ENCODE measurements around the gene RBMS3. TPM values are rescaled to one million over a fixed set of nuclear protein-coding genes. Genes with fewer than 3 reads are reported as not detected.
A peak's percentile ranks its signal among the peaks of the same experiment; 100 is the strongest.

The RBMS3 gene
- total RNA-seq, 1 experiment from 2014 or later, result 5.9 TPM

DNA sequence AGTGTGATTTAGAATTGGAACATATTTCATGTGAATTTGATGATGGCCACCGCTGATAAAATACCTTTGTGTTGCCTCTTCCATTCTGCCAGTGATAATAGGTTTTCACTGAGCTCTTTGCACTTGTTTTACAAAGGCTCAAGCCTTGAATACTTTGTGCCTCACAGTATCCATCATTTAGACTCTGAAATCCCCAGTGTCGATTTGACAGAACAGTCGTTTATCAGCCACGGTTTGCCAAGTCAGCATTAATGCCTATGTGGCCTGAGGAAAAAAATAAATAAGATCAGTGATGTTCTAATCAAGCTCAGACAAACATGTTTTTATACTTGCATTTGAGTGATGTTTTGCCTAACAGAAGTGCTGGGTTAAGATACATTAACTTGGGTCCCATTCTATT lies 399.1 kb downstream of the RBMS3 start:
- in situ Hi-C loops (cut with HindIII; ENCODE audit: low pct_unique_long_range_greater_than_20kb, low sequenced_read_pairs), result no loop called here
- no peak for DNase-seq (ENCODE audit: low read depth, low spot score)

DNA sequence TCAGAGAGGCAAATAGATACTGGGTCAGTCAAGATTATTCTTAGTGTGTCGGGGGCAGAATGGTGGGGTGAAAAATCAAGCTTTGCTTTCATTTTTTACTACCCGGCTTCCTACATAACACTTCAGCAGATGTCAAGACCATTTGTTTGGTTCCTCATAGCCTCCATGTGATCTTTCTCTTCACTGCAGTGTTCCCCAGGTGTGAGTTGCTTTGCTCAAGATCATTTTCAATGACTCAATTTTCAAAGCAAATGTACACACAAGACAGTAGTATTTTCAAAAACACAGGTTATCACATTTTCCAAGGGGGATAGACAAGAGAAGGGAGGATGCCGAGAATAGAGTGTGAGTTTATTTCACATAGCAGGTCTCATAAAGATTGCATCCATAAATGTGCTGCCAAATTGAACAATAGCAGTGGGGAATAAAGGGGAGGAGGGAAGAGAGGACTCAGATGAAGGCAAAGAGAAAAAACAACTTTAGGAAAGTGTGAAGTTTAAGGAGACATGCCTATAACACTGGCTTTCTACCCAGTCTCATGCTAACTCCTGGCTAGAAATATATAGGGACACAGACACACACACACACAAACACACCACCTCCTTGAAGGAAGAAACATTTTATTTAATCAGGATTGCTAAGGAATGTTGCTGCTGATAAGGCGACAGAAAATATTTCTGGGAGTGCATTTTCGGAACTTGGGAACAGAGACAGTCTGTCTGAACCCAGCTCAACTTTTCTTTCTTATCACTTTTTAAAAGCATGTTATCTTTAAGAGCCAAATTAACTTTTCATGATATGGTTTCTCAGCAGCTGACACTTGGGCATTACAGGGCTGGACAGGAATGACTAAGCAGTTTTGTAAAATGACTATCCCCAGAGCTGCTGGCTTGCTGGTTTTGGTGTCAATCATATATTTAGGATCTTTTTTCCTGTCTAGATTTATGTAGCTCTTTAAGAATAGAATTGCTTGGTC lies 402.4 kb downstream of the RBMS3 start:
- in situ Hi-C loops (cut with HindIII; ENCODE audit: low pct_unique_long_range_greater_than_20kb, low sequenced_read_pairs), result no loop called here
- DNase-seq (ENCODE audit: low read depth, low spot score), result peak; percentile 30

DNA sequence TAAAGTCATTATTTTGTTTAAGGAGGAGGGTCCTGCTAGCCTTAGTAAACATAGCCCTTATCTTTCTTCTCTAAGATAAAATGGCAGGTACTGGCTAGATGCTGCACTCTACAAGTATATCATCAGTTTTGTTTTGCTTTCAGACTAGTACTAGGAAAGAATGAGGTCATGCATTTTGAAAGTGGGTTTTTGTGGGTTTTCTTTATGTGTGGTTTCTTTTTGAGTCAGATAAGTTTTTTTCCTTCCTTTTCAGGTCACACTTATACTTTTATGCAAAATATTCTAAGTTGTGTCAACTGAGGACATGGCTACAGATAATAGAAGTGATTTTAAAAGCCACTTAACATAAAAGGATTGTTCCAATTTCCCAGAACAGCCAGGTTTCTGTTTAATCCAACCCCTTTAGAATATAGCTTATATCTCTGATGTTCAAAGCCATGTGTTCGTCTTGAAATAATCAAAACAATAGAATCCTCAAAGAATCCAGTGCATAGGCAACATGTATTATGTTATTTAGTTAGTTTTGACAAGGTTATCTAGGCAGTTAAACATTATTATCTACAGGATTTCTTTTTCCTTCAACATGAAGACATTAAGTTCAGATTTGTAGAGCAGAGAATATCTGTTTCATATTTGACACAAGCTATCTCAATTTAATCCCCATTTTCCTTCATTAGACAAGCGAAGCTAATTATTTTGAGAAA lies 406.2 kb downstream of the RBMS3 start:
- DNase-seq (ENCODE audit: low read depth, low spot score), result no peak
- in situ Hi-C loops (cut with HindIII; ENCODE audit: low pct_unique_long_range_greater_than_20kb, low sequenced_read_pairs), result no loop called here

DNA sequence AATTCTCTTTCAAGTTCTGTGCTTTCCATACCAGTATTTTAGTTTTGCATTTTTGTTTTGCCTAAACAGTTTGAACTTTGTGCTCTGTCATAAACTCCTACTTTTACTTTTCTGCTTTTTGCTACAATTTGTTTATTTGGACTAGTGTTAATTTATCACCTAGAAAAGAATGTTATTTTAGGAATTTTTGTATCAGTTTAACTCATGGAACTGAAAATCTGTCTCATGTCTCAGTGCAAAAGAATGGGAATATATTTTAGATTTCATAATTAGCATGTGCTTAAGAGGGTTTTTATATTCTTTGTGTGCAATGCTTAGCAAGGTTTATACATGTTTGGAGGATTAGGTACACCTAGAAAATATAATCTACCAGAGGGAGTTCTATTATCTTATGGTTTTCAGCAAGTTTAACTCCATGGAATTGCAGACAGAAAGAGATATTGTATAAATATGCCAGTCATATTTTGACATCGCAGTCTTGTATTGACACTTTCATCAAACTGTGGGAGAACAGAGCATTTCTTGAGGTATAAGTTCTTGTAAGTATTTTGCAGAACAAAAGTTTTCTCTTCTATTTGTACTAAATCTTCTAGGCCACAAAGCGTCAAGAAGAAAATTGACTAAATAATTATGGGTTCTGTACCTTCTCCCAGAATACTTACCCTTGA lies 409.9 kb downstream of the RBMS3 start:
- in situ Hi-C loops (cut with HindIII; ENCODE audit: low pct_unique_long_range_greater_than_20kb, low sequenced_read_pairs), result no loop called here
- no peak for DNase-seq (ENCODE audit: low read depth, low spot score)

DNA sequence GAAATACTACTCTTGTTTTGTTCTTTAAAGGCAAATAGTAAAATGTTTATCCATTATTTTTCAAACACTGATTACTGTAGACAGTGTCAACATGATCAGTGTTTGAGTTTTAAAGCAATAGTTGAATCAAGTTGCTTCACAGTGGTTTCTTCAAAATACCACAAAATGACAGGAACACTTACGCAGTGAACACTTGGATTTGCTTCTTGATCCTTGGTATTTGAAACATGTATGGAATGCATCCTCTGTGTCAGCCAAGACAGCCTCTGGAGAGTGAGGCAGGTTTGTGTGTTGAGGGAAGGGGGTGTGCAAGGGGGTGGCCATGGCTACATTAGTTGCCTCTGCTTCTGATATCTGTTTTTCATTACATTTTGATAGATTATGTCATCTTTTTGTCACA lies 413.0 kb downstream of the RBMS3 start:
- in situ Hi-C loops (cut with HindIII; ENCODE audit: low pct_unique_long_range_greater_than_20kb, low sequenced_read_pairs), result no loop called here
- peak; percentile 46 for DNase-seq (ENCODE audit: low read depth, low spot score)

DNA sequence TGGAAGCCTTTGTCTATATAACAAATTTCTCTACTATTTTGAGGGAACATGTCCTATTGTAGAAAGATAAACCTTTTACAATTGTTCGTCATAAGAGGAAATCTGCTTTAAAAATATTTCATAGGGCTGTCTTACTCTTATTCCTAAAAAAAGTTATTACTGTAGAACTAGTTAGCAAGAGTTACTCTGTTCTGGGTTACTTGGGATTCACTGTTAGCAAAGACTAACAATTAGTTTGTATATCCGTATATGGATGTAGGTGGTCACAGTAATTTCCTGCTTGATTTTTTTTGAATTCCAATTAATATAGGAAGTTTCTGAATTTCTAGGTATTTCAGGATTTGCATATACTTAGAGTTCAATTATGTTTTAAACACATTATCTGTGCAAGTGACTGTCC lies 413.5 kb downstream of the RBMS3 start:
- DNase-seq (ENCODE audit: low read depth, low spot score), result no peak
- in situ Hi-C loops (cut with HindIII; ENCODE audit: low pct_unique_long_range_greater_than_20kb, low sequenced_read_pairs), result no loop called here

DNA sequence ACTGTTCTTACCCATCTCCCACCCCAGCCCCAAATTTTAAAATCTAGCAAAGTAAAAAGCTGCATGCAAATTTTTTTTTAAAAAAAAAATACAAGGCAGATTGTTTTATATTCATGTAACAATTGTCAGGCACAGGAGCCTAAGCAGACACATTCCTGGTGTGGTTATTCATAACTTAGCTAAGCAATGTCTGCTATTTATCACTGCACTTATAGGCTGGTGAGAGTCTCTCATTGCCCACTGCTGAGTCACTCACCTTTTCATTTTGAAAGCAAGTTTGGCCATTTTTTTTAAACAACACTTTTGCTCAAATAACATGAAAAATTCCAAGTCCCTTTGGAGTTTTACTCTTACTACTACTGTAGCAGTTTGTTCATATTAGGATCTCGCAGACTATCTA lies 413.9 kb downstream of the RBMS3 start:
- in situ Hi-C loops (cut with HindIII; ENCODE audit: low pct_unique_long_range_greater_than_20kb, low sequenced_read_pairs), result no loop called here

DNA sequence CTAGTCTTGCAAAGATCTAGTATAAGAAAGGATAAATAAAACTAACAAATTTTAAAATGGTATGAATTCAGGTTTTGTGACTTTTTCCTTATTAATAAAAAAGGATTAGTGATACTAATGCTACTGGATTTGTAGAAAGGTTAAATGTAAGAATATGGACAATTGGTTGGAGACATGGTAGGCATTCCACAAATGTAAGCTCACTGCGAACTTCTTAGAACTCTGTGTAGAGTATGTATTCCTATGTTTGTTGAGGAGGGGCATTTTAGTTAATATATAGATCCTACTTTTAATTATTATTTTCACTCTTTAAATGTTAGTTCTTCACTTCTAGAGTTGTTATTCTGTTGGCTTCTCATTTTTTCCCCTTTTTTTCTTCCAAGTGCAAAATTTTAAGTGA lies 414.3 kb downstream of the RBMS3 start:
- no peak for DNase-seq (ENCODE audit: low read depth, low spot score)
- in situ Hi-C loops (cut with HindIII; ENCODE audit: low pct_unique_long_range_greater_than_20kb, low sequenced_read_pairs), result no loop called here

More for the DNA sequence above, 413.9 kb downstream of the RBMS3 start:
- peak; percentile 27 for DNase-seq (ENCODE audit: low read depth, low spot score)

DNA sequence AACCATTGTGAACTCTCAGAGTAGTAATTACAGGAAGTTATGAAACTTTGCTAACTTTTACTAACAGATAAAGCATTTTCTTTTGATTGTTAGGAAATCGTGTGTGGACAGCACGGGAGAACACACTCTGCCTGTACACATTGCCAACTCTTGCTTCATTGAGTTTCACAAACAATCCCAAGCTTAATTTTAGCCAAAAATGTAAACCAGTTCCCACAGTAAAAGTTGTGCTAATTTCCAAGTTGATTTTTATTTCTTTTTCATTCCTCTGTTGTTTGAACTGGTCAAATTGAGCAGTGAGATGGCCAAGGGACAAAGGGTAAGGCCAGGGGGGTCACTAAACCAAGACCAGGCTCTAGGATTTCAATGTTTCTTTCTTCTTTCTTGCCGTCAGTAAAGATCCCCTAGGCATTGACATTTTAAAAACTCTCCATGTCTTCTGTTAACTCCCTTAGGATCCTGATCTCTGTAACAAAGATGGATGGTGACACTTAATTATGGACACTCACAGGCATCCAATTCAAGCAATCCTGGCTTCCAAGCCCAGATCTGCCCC lies 414.9 kb downstream of the RBMS3 start:
- in situ Hi-C loops (cut with HindIII; ENCODE audit: low pct_unique_long_range_greater_than_20kb, low sequenced_read_pairs), result no loop called here
- no peak for DNase-seq (ENCODE audit: low read depth, low spot score)

DNA sequence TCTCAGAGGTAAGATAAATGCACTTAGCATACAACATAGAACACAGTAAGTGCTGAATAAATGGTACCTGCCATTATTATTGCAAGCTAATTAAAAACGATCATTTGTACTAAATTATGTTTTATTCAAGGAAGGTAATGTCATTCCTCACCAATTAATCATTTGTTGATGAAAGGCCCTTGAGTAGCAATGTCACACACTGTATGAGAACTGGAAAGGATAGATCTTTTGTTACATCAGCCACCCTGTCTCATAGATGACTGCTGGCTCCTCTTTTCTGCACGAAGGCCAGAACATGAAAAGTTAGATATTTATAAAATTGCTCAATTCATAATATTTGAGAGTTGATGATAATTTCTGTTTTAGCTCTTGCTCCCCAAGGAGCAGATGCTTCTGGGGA lies 415.4 kb downstream of the RBMS3 start:
- in situ Hi-C loops (cut with HindIII; ENCODE audit: low pct_unique_long_range_greater_than_20kb, low sequenced_read_pairs), result no loop called here
- DNase-seq (ENCODE audit: low read depth, low spot score), result no peak

DNA sequence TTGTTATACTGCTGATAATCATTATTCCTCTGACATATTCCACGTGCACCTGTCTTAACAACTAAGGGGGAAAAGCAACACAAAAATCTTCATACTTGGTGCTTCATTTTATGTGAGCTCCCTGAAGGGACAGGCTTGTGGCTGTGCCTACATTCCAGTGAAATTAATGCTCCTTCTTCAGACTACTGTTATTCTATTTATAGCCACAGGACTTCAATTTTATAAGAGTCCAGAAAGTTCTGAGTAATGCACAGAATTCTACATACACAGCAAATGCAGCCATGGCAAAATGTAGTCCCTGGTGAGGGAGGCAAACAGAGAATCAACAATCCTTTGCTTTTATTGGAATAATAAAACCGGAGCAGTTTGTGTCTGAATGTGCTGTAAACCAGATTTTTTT lies 417.1 kb downstream of the RBMS3 start:
- in situ Hi-C loops (cut with HindIII; ENCODE audit: low pct_unique_long_range_greater_than_20kb, low sequenced_read_pairs), result no loop called here
- DNase-seq (ENCODE audit: low read depth, low spot score), result no peak

DNA sequence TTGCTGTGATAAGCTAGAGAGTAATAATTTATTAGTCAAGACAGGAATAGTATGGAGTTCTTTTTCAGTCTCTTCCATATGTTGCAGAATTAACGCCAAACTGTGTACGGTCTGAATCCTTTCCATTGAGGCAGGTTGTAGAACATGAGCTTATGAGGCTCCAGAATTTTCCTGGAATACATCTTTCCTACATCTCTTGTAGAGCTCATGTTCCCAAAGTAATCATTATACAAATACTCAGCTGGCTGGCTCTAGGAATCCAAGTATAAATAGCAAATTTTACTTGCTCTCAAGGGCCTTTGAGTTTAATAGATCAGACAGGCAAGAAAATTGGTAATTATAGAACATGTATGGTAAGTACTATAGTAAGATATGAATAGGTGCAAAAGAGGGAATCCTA lies 419.4 kb downstream of the RBMS3 start:
- in situ Hi-C loops (cut with HindIII; ENCODE audit: low pct_unique_long_range_greater_than_20kb, low sequenced_read_pairs), result no loop called here
- no peak for DNase-seq (ENCODE audit: low read depth, low spot score)

DNA sequence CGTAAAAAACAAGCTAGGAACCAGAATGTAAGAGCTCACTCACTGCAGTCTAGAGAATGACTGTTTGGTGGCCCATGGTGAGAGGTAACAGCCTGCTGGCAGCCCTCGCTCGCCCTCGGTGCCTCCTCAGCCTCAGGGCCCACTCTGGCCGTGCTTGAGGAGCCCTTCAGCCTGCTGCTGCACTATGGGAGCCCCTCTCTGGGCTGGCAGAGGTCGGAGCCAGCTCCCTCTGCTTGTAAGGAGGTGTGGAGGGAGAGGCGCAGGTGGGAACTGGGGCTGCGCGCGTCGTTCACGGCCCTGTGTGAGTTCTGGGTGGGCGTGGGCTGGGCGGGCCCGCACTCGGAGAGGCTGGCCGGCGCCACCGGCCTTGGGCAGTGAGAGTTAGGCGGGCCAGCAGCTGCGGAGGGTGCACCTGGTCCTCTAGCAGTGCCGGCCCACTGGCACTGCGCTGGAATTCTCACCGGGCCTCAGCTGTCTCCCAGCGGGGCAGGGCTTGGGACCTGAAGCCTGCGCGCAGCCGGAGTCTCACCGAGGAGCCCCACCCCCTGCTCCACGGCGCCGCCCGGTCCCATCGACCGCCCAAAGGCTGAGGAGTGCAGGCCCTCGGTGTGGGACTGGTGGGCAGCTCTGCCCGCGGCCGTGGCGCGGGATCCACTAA lies 420.6 kb downstream of the RBMS3 start:
- in situ Hi-C loops (cut with HindIII; ENCODE audit: low pct_unique_long_range_greater_than_20kb, low sequenced_read_pairs), result no loop called here
- no peak for DNase-seq (ENCODE audit: low read depth, low spot score)

DNA sequence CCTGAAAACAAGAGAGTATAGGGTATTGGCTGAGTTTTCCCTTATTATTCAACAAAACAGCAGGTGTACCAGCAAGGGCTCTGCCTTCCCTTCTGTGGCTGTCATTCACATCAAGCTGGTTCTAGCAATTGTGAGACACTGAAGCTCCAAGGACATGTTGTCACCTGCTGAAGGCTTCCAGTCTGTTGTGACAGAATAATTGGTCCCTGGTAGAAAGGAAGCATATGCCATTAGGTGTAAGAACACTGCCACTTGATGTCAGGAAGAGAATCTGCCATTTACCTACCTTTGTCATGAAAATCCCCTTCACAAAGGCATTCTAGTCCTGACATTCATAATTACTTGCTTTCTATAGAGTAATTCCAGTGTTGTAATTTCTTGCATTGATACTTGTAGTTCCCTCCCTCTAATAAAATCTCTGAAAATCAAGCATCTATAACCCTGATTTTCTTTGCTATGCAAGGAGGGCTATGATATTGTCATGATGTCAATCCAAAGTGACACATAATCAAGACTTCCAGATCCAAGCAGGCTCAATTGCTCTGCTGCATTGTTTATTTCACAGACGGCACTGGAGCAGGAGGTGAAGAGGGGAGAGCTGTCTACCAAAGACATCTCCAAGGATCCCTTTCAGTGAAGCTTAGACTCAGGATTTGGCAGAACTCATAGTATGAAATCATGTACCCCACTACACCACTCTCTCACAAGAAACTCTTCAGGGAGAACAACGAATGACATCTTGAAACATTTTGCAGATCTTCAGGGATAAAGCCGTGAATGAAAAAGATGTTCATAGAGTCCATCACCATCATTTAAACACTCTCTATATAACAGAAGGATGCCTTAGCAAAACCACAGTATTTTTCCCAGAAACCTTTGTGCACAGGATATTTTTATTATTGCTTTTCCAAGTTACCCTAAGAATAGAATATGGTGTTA lies 425.3 kb downstream of the RBMS3 start:
- DNase-seq (ENCODE audit: low read depth, low spot score), result no peak
- in situ Hi-C loops (cut with HindIII; ENCODE audit: low pct_unique_long_range_greater_than_20kb, low sequenced_read_pairs), result no loop called here

DNA sequence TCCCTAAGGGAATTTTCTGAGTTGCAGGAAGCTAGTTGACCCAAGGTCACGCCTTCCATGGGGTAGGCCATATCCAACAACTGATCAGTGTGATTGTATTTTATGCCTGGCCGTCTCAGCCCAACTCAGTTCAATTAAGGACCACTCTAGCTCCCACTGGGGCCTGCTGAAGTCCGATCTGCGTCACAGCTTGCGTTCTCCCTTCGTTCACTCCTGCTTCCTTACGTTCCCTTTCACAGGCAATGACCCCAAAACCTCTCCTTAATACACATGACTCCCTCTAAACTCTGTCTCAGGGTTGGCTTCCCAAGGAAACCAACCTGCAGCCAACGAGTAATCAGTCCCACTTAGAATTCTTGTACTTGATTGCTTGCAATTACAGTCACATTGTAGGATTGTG lies 428.0 kb downstream of the RBMS3 start:
- in situ Hi-C loops (cut with HindIII; ENCODE audit: low pct_unique_long_range_greater_than_20kb, low sequenced_read_pairs), result no loop called here

DNA sequence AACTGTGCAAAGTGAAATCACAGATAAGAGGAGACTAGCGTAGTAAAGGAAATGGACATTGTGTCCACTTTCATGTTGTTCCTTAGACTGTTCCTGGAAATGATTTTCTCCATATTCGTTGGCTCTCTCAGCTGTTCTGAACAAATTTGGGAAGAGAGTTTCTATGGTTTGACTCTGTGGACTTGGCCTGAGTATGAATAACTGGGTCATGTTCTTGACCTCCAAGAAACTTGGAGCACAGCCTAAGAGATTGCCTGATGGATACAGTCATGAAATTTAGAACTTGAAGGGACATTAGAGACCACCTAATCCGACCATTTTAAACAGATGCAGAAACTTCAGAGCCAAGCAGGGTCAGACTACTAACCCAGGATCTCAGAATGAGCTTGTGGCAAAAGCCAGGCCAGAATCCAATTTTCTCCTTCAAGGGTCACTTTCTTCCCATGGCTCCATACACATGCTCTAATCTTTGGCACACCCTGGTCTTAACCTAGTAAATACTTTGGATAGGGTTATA lies 430.4 kb downstream of the RBMS3 start:
- in situ Hi-C loops (cut with HindIII; ENCODE audit: low pct_unique_long_range_greater_than_20kb, low sequenced_read_pairs), result no loop called here
- DNase-seq (ENCODE audit: low read depth, low spot score), result no peak

More for the DNA sequence above, 428.0 kb downstream of the RBMS3 start:
- DNase-seq (ENCODE audit: low read depth, low spot score), result no peak
